ENCODE data around the gene ZFAND2A.
"Not testable (repeated sequence)": the region's sequence is repeated elsewhere in the genome, so short reads cannot be mapped to it uniquely, and the experiment has no call there.

The ZFAND2A gene

GRCh38 chr7:1159891-1160669 lies at the start of gene ZFAND2A:
Gene ZFAND2A (minus strand): TSS chr7:1160196. CDS start chr7:1158212, 1,984 bp downstream.
- FAIRE-seq: no peak
- peak; percentile 86 for TF ChIP-seq POLR2A (IDR thresholded peaks at IDR 0.05; ENCODE audit: low read depth, low read length)
- peak; percentile 100 for DNase-seq (ENCODE audit: insufficient read length, low spot score)

GRCh38 chr7:1209097-1209496 lies 49.1 kb upstream of the ZFAND2A start:
- TF ChIP-seq POLR2A (IDR thresholded peaks at IDR 0.05; ENCODE audit: low read depth, low read length): no peak
- DNase-seq (ENCODE audit: insufficient read length, low spot score) (no peak), FAIRE-seq (no peak)

GRCh38 chr7:1205742-1206141 lies 45.7 kb upstream of the ZFAND2A start:
- DNase-seq (ENCODE audit: insufficient read length, low spot score); FAIRE-seq: not testable (repeated sequence)

GRCh38 chr7:1204460-1205140 lies 44.6 kb upstream of the ZFAND2A start:
- no peak for FAIRE-seq
- no peak for DNase-seq (ENCODE audit: insufficient read length, low spot score)
- no peak for TF ChIP-seq POLR2A (IDR thresholded peaks at IDR 0.05; ENCODE audit: low read depth, low read length)

DNA sequence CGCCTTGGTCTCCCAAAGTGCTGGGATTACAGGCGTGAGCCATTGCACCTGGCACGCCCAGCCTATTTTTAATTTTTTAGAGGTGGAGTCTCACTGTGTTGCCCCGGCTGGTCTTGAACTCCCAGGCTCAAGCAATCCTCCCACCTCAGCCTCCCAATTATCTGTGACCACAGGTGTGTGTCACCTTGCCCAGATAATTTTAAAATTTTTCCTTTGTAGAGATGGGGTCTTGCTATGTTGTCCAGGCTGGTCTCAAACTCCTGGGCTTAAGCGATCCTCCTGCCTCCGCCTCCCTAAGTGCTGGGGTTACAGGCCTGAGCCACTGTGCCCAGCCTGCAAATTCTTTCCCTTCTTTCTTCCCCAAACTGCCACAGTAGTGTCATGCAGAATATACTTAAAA lies 42.9 kb upstream of the ZFAND2A start:
- not testable (repeated sequence) for DNase-seq (ENCODE audit: insufficient read length, low spot score); FAIRE-seq

- FAIRE-seq (no peak), DNase-seq (ENCODE audit: insufficient read length, low spot score) (no peak)
- TF ChIP-seq POLR2A (IDR thresholded peaks at IDR 0.05; ENCODE audit: low read depth, low read length): no peak
These were observed 41.9 kb upstream of the ZFAND2A start for GRCh38 chr7:1201916-1202315.

- no peak for TF ChIP-seq POLR2A (IDR thresholded peaks at IDR 0.05; ENCODE audit: low read depth, low read length)
These were observed 40.0 kb upstream of the ZFAND2A start for GRCh38 chr7:1200045-1200444.

DNA sequence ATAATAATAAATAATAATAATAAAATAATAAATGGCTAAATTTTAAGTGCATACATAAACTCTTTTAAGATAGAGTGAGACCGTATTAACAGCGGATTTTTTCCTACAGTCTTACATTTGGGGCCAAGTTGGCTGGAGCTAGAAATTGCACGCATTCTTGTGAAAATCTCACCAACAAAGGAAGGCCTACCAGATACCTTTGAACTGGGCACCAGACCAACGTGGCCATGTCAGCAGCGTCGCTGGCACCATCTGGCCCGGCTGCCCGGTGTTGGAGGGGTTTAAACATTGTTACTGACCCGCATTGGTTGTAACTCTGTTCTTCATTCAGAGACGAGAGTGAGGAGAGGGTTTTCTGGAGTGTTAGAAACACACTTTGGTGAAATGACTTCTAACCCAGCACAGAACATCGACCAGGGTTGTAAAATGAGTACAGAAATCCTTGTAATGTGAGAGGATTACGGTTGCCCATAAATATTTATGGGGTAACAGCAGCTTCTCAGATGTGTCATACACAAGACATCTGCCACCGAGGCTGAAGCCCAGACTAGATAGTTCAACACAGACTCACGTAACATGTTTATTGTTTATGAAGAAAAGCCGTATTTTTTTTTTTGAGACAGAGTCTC lies 38.1 kb upstream of the ZFAND2A start:
- no peak for TF ChIP-seq POLR2A (IDR thresholded peaks at IDR 0.05; ENCODE audit: low read depth, low read length)
- no peak for FAIRE-seq
- DNase-seq (ENCODE audit: insufficient read length, low spot score): peak; percentile 63

More at GRCh38 chr7:1200045-1200444, 40.0 kb upstream of the ZFAND2A start:
- FAIRE-seq (no peak), DNase-seq (ENCODE audit: insufficient read length, low spot score) (no peak)

- TF ChIP-seq POLR2A (IDR thresholded peaks at IDR 0.05; ENCODE audit: low read depth, low read length): no peak
- no peak for FAIRE-seq
- no peak for DNase-seq (ENCODE audit: insufficient read length, low spot score)
These were observed 37.0 kb upstream of the ZFAND2A start for GRCh38 chr7:1196950-1197349.

- DNase-seq (ENCODE audit: insufficient read length, low spot score); FAIRE-seq: not testable (repeated sequence)
These were observed 36.4 kb upstream of the ZFAND2A start for GRCh38 chr7:1196441-1196840.

- FAIRE-seq (no peak), DNase-seq (ENCODE audit: insufficient read length, low spot score) (no peak)
- no peak for TF ChIP-seq POLR2A (IDR thresholded peaks at IDR 0.05; ENCODE audit: low read depth, low read length)
These were observed 33.8 kb upstream of the ZFAND2A start for GRCh38 chr7:1193593-1194424.

GRCh38 chr7:1192171-1192676 lies 32.2 kb upstream of the ZFAND2A start:
- FAIRE-seq (peak; percentile 73), DNase-seq (ENCODE audit: insufficient read length, low spot score) (peak; percentile 91)
- peak; percentile 6; the same call in 1 of the 2 replicates for TF ChIP-seq POLR2A (IDR thresholded peaks at IDR 0.05; ENCODE audit: low read depth, low read length)

DNA sequence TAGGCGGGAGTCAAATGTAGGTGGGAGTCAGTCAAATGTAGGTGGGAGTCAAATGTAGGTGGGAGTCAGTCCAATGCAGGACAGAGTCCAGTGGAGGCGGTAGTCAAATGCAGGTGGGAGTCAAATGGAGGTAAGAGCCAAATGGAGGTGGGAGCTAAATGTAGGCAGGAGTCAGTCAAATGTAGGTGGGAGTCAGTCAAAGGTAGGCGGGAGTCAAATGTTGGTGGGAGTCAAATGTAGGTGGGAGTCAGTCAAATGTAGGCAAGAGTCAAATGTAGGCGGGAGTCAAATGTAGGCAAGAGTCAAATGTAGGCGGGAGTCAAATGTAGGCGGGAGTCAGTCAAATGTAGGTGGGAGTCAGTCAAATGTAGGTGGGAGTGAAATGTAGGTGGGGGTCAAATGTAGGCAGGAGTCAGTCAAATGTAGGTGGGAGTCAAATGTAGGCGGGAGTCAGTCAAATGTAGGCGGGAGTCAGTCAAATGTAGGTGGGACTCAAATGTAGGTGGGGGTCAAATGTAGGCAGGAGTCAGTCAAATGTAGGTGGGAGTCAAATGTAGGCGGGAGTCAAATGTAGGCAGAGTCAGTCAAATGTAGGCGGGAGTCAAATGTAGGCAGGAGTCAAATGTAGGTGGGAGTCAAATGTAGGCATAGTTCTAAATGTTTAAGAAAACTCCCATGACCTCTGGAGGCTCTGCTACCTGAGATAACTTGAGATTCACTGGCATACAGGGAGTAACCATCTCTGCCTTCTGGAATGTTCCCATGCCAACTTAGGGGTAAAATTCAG lies 30.2 kb upstream of the ZFAND2A start:
- no peak for TF ChIP-seq POLR2A (IDR thresholded peaks at IDR 0.05; ENCODE audit: low read depth, low read length)
- DNase-seq (ENCODE audit: insufficient read length, low spot score) (no peak), FAIRE-seq (no peak)

Data from H54 (cell line).